GM12874 (cell line): ENCODE measurements around the gene OR5H15.

Experiments used
- CTCF ChIP-seq: IDR thresholded peaks from 2 replicates; pipeline ENCODE4 v1.5.1; 2011; ENCODE audit warnings: low read depth, mild to moderate bottlenecking, control low read depth, low read length, moderate library complexity; ENCODE audit not compliant: insufficient read depth

Gene OR5H15

DNA sequence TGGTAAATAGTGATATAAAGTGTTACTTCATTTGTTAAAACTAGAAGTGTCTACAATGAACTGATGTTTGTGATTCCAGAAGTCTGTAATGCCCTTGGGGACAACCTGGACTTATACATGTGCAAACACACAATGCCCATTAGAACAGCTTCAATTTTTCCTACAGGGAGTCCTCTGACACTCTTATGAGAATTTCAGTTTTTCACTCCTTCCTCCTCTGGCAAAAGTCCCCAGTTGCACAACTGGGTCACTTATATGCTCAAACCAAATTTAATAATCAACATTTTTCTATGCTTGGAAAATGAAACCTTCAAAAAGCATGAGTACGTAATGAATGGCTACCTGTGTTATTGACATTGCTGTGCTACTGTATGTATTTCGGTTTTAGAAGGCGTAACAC is at the start of gene OR5H15:
Gene OR5H15 (plus strand): TSS at position 301 of the 400 bp plus-strand sequence. CDS start 2,004 bp downstream, outside the sequence.
- TF ChIP-seq CTCF = no peak

DNA sequence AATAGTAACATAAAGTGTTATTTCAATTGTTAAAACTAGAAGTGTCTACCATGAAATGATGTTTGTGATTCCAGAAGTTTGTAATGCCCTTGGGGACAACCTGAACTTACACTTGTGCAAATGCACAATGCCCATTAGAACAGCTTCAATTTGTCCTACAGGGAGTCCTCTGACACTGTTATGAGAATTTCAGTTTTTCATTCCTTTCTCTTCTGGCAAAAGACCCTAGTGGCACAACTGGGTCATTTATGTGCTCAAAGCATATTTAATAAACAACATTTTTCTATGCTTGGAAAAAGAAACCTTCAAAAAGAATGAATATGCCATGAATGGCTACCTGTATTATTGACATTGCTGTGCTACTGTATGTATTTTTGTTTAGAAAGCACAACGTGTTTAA is 36.1 kb upstream of the OR5H15 start, which contains the start of gene OR5H1:
Gene OR5H1 (plus strand): TSS at position 301 of the 400 bp plus-strand sequence. CDS start 1,977 bp downstream, outside the sequence.
- TF ChIP-seq CTCF = no peak

DNA sequence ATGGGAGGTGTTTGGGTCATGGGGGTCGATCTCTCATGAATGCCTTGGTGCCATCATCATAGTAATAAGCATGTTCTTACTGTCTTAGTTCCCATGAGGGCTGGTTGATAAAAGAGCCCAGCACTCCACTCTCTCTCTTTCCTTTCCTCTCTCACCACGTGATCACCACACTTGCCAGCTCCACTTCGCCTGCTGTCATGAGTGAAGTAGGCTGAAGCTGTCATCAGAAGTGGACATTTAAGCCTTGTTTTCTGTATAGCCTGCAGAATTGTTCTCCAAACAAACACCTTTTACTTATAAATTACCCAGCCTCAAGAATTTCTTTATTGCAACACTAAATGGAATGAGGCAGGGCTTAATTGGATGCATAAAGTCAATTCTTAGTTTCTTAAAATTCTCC is 29.9 kb upstream of the OR5H15 start:
- no peak for TF ChIP-seq CTCF

DNA sequence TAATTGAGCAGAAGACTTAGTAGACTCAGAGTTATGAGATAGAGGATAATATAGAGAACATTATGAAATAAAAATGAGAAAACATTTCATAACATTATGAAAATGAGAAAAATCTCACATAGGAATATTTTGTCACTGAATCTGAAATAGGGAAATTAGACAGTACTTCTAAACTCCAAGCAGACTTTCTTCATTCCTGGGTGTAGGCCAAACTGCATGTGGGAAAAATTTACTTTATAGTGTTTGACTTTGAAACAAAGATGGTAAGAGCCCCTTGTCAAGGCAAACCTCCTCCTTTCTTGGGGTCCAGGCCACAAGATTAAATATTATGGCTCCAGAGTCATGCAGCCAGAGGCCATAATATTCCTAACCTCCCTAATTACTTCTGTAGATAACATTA is 26.0 kb upstream of the OR5H15 start:
- TF ChIP-seq CTCF = no peak

- no peak for TF ChIP-seq CTCF
Measured at GRCh38 chr3:98147179-98147578, 19.3 kb upstream of the OR5H15 start, which contains the start of gene OR5H14. Gene OR5H14 (plus strand): TSS chr3:98147479. CDS start chr3:98149386, 1,907 bp downstream.

DNA sequence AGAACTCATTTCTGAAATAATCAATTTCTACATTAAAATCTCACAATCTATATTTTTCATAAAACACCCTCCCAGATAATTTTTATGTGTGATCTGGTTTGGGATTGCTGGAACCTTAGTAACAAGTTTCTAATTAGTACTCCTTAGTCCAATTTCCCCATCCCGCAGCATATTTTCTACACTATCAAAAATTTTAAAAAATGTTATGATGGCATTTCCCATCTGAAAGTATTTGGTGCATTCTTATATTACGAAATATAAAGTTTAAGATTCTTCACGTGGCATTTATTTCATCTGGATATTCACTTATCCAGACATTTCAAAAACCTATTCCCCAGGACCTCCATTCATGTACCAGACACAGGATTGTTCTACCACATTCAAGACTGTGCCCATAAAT is 17.7 kb upstream of the OR5H15 start:
- no peak for TF ChIP-seq CTCF

DNA sequence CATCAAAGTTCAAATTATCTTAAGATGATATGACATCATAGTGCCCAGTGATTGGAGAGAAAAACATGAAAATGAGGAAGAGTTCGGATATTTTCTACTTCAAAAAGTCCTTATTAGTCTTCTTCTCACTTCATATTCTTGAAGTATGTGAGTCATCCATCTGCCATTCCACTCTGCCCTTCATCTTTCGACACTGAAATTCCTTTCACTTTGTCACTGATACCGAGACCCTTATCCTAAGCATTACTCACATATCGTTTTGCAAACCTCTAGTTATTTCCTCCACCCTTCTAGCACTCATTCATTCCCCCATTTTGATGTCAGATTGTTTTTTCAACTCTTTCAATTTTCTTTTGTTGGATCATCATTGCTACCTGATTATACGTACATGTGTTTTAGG is 15.3 kb upstream of the OR5H15 start:
- TF ChIP-seq CTCF = no peak
